HEK293T (cell line): ENCODE results near the gene NFIA.

Source experiments
- CTCF ChIA-PET: fragments of 350-600 bp; formaldehyde crosslinking; extraction: SDS; loops from one replicate; lab custom pipeline; 2021; ENCODE audit warnings: antibody characterized with exemption, inconsistent platforms; lab: Yijun Ruan, JAX
- POLR2A ChIA-PET: fragments of 350-600 bp; formaldehyde crosslinking; extraction: SDS; loops from one replicate; lab custom pipeline; 2020; ENCODE audit warnings: antibody characterized with exemption, inconsistent platforms; lab: Yijun Ruan, JAX
- DNase-seq: peaks from one replicate; pipeline ENCODE4 v3.0.0; 2012; ENCODE audit warnings: mixed read lengths; ENCODE audit errors: extremely low spot score
- ARNT ChIP-seq: fragments of 450-650 bp; IDR thresholded peaks from 2 replicates; pipeline ENCODE4 v1.6.1; 2017; ENCODE audit warnings: mild to moderate bottlenecking
- BHLHE40 ChIP-seq: fragments of 450-650 bp; IDR thresholded peaks from 2 replicates; pipeline ENCODE4 v1.6.1; 2016; ENCODE audit warnings: mild to moderate bottlenecking, moderate library complexity, borderline replicate concordance
- CTBP1 ChIP-seq: fragments of 450-650 bp; IDR thresholded peaks from 2 replicates; pipeline ENCODE4 v1.6.1; 2016; ENCODE audit warnings: borderline replicate concordance
- ELF4 ChIP-seq: fragments of 450-650 bp; IDR thresholded peaks from 2 replicates; pipeline ENCODE4 v1.6.1; 2017; ENCODE audit warnings: antibody characterized with exemption
- FOXA1 ChIP-seq: fragments of 450-650 bp; IDR thresholded peaks from 2 replicates; pipeline ENCODE4 v1.6.1; 2016; ENCODE audit warnings: mild to moderate bottlenecking
- FOXK2 ChIP-seq: fragments of 450-650 bp; IDR thresholded peaks from 2 replicates; pipeline ENCODE4 v1.6.1; 2016; ENCODE audit warnings: mild to moderate bottlenecking
- FOXM1 ChIP-seq: fragments of 450-650 bp; IDR thresholded peaks from 2 replicates; pipeline ENCODE4 v1.6.1; 2017; ENCODE audit warnings: mild to moderate bottlenecking, borderline replicate concordance
- HDGF ChIP-seq: fragments of 450-650 bp; IDR thresholded peaks from 2 replicates; pipeline ENCODE4 v1.6.1; 2017; ENCODE audit warnings: antibody characterized with exemption, borderline replicate concordance
- L3MBTL2 ChIP-seq: fragments of 450-650 bp; conservative IDR thresholded peaks from 2 replicates; pipeline ENCODE4 v1.6.1; 2016; ENCODE audit warnings: mild to moderate bottlenecking
- LEF1 ChIP-seq: fragments of 450-650 bp; IDR thresholded peaks from 2 replicates; pipeline ENCODE4 v1.6.1; 2017; ENCODE audit warnings: mild to moderate bottlenecking, borderline replicate concordance
- NFRKB ChIP-seq: fragments of 450-650 bp; IDR thresholded peaks from 2 replicates; pipeline ENCODE4 v1.6.1; 2016; ENCODE audit warnings: mild to moderate bottlenecking, moderate library complexity
- PKNOX1 ChIP-seq: fragments of 450-650 bp; IDR thresholded peaks from 2 replicates; pipeline ENCODE4 v1.6.1; 2016
- SP1 ChIP-seq: fragments of 450-650 bp; IDR thresholded peaks from 2 replicates; pipeline ENCODE4 v1.6.1; 2017
- SUZ12 ChIP-seq: fragments of 450-650 bp; IDR thresholded peaks from 2 replicates; pipeline ENCODE4 v1.6.1; 2016; ENCODE audit warnings: mild to moderate bottlenecking
- TARDBP ChIP-seq: fragments of 450-650 bp; IDR thresholded peaks from 2 replicates; pipeline ENCODE4 v1.6.1; 2016
- ZNF384 ChIP-seq: fragments of 450-650 bp; IDR thresholded peaks from 2 replicates; pipeline ENCODE4 v1.6.1; 2016

NFIA gene

GRCh38 chr1:61175976-61176375, 93.6 kb downstream of the NFIA start:
- ChIA-PET CTCF (no interaction called here), POLR2A (no interaction called here)
- TF ChIP-seq ARNT: no peak
- no peak for TF ChIP-seq SUZ12
- no peak for TF ChIP-seq ELF4
- TF ChIP-seq PKNOX1: no peak
- TF ChIP-seq FOXK2: no peak
- TF ChIP-seq TARDBP: no peak
- no peak for TF ChIP-seq HDGF
- no peak for TF ChIP-seq ZNF384
- no peak for TF ChIP-seq SP1
- TF ChIP-seq FOXM1: no peak
- DNase-seq: no peak

DNA sequence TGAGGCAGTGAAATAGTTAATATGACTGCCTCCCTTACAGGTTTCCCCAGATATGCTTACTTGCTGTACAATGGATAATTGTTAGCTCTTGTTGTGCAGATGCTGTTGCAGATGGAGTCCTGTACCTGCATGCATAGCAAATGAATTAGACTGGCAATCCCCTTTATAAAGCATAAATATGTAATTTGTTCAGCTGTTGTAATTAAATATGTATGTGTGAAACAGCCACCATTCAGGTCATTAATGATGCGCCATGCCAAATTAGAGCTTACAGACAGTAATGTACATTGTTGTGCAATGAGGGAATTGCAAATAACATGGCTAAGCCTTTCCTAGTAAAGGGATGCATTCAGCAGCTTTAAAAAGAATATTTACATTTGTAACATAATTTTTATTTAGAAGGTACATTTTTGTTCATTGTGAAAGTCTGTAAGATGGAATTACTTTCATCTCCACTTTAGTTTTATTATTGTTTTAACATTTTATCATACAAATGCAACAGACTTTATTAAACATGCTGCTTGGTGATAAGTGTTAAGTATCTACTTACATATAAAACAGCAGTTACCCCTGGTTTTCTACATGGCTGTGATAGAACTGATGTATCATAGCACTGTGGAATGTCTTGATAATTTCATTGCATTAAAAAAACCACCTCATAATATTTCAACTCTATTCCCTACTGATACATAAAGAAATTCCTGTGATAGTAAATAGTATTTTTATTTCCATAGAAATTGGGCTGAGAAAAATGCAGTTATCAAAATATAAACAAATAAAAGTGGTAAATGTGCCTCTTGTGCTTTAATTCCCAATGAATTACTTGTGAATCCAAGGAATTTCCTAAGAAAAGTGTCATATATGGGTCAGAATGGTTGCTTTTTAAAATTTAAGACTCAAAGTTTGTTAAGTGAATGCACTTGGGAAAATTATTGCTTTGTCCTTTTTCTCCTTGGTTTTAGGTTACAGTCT, 99.0 kb downstream of the NFIA start:
- DNase-seq: no peak
- POLR2A ChIA-PET: no interaction called here
- CTCF ChIA-PET: interaction anchor here (1.5 kb wide), 1 partner anchor 11 kb away, joined by 3 read pairs; no protein-coding TSS in a partner anchor
- TF ChIP-seq SP1 (no peak), PKNOX1 (no peak), TARDBP (no peak), SUZ12 (no peak), NFRKB (no peak), FOXM1 (no peak), ELF4 (no peak), CTBP1 (no peak), FOXA1 (no peak), HDGF (no peak), BHLHE40 (no peak), L3MBTL2 (no peak), FOXK2 (no peak), LEF1 (no peak), ZNF384 (no peak), ARNT (no peak)

DNA sequence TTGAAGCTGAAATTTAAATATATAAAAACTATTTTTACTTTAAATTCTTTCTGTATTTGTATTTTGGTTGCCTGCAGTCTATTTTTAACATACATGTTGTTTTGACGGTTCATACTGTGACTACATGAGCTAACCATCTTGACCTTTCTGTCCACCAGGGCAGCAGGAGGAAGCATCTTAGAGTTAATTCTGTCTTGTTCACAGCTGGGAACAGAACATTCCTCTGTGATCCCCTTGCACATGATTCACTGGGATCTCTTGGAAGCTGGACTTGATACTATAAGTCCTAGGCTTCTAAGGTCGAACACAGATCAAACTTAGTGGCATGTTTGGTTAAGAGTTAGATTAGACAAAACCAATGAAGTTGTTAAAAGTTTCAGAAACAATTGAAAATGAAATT, 99.7 kb downstream of the NFIA start:
- CTCF ChIA-PET: interaction anchor here (1.5 kb wide), 1 partner anchor 12 kb away, joined by 3 read pairs; no protein-coding TSS in a partner anchor
- POLR2A ChIA-PET: no interaction called here
- no peak for DNase-seq
- no peak for TF ChIP-seq ARNT
- TF ChIP-seq SUZ12: no peak
- TF ChIP-seq FOXM1: no peak
- TF ChIP-seq PKNOX1: no peak
- no peak for TF ChIP-seq SP1
- TF ChIP-seq HDGF: no peak
- no peak for TF ChIP-seq L3MBTL2

GRCh38 chr1:61182480-61182879, 100.1 kb downstream of the NFIA start:
- ChIA-PET POLR2A (no interaction called here), CTCF (interaction anchor here (1.5 kb wide), 1 partner anchor 12 kb away, joined by 3 read pairs; no protein-coding TSS in a partner anchor)
- DNase-seq: no peak
- TF ChIP-seq BHLHE40 (no peak), PKNOX1 (no peak), HDGF (no peak), L3MBTL2 (no peak), ARNT (no peak), CTBP1 (no peak), TARDBP (no peak), FOXA1 (no peak), NFRKB (no peak), FOXK2 (no peak), ELF4 (no peak), SUZ12 (no peak), SP1 (no peak), LEF1 (no peak), FOXM1 (no peak), ZNF384 (no peak)

DNA sequence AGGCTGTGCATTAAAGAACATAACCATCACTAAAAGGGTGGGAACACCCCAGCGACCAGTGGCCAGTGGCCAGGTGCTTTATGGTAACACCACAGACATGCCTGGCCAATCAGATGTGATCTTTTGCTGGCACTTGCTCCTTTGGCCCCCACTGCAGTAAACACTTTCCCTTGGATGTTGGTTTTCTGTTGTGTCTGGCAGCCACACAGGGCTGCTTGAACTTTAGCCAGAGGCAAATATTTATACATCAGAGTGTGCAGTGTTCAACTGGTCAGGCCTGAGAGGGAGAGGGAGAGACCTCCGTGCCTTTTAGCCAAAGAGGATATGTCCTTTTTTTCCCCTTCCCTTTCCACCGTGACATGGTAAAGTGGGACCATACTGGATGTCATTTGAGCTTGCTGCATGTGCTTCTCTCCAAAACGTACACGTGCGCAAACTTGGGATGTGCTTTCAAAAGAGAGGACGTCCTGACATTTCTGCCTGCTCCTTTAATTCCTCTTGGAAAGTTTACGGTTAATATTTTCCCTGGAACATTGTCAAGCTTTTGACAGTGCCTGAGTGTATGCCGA, 101.2 kb downstream of the NFIA start:
- no peak for DNase-seq
- TF ChIP-seq FOXK2 (no peak), NFRKB (no peak), CTBP1 (no peak), ZNF384 (no peak), ELF4 (no peak), HDGF (no peak), FOXA1 (no peak), SUZ12 (no peak), PKNOX1 (no peak), TARDBP (no peak), FOXM1 (no peak), SP1 (no peak), LEF1 (no peak), L3MBTL2 (no peak), BHLHE40 (no peak), ARNT (no peak)
- POLR2A ChIA-PET: interaction anchor here (1.3 kb wide), 1 partner anchor 134 kb away, joined by 3 read pairs; no protein-coding TSS in a partner anchor
- CTCF ChIA-PET: no interaction called here
